HL-60 (cell line): ENCODE measurements around the gene CIT.

Source experiments
- CTCF ChIP-seq: IDR thresholded peaks from one replicate; pipeline ENCODE4 v1.5.1; 2011; ENCODE audit warnings: low read length, control low read depth, inconsistent platforms; ENCODE audit not compliant: insufficient read depth
- POLR2AphosphoS5 ChIP-seq: IDR thresholded peaks from 2 replicates; pipeline ENCODE4 v1.6.1; 2012; ENCODE audit warnings: low read depth
- REST ChIP-seq: IDR thresholded peaks from 2 replicates; pipeline ENCODE4 v1.6.1; 2012; ENCODE audit warnings: low read depth; ENCODE audit not compliant: insufficient replicate concordance

GRCh38 chr12:119864591-119864990, 12.5 kb downstream of the CIT start:
- TF ChIP-seq CTCF (no peak), REST (no peak), POLR2AphosphoS5 (no peak)
